ENCODE measurements around the gene RBM4B. TPM values are rescaled to one million over a fixed set of nuclear protein-coding genes. Genes with fewer than 3 reads are reported as not detected.

Gene RBM4B
- total RNA-seq, 1 experiment from 2014 or later, result 33.6 TPM

DNA sequence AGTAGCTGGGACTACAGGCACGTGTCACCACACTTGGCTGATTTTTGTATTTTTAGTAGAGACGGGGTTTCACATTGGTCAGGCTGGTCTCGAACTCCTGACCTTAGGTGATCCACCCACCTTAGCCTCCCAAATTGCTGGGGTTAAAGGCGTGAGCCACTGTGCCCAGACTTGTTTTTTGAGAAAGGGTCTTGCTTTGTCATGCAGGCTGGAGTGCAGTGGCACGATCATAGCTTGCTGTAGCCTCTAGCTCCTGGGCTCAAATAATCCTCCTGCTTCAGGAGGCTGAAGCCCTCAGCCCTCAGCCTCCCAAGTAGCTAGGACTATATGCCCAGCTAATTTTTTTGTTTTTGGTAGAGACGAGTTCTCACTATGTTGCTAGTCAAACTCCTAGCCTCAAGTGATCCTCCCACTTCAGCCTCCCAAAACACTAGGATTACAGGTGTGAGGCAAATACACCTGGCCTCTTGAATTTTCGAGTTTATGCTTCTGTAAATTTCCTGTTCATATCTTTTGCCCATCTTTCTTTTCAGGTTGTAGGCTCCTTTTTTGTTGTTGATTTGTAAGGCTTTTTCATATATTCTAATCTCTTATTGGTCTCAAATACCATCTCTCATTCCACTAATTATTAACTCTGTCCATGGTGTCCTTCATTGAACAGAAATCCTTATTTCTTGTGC, 3.4 kb upstream of the RBM4B start:
- H3K4me1 ChIP-seq (ENCODE audit: control insufficient read depth, insufficient read depth, low read length), result peaks cover 9% of the 10 kb centered on the region
- no peak overlapping the region for H3K4me3 ChIP-seq (ENCODE audit: low read depth in 2 of 2, low read length in 2 of 2)
- H3K9me3 ChIP-seq (ENCODE audit: control insufficient read depth, insufficient read depth, low read depth, low read length), result no peaks in the 10 kb centered on the region
- intact Hi-C loops (cut with micrococcal nuclease; ENCODE audit: unreplicated experiment) (no loop called here), in situ Hi-C loops (cut with HindIII; ENCODE audit: low pct_unique_long_range_greater_than_20kb, low sequenced_read_pairs) (no loop called here)
- DNase-seq (ENCODE audit: low read depth, low spot score) (no peak), ATAC-seq (no peak)
- H3K27ac ChIP-seq (ENCODE audit: low read length), result no peak overlapping the region
- H3K36me3 ChIP-seq (ENCODE audit: control insufficient read depth, insufficient read depth, low read length), result 0 out of 2 replicates have a peak, but pooled peaks cover 3% of the 10 kb centered on the region
- POLR2A ChIA-PET, result interaction anchor here (0.6 to 0.7 kb wide), 2 partner anchors 61 to 109 kb away, joined by 5 to 8 read pairs; no protein-coding TSS in a partner anchor
- no TSS peak for BruUV-seq (replicated peaks)
- CTCF ChIA-PET, result no interaction called here
- no peak for TF ChIP-seq POLR2AphosphoS5 (IDR thresholded peaks at IDR 0.05; ENCODE audit: low read depth, low read length)
- no peak for TF ChIP-seq REST (IDR thresholded peaks at IDR 0.05; ENCODE audit: insufficient read depth in 1 of 2, low read depth in 2 of 2, low read length in 1 of 2)
- no peak for TF ChIP-seq TCF7L2 (IDR thresholded peaks at IDR 0.05; ENCODE audit: low read depth, low read length)
- TF ChIP-seq SIN3A (IDR thresholded peaks at IDR 0.05; ENCODE audit: borderline replicate concordance, insufficient read depth, low read depth, low read length), result no peak
- no peaks in the 10 kb centered on the region for H3K27me3 ChIP-seq (ENCODE audit: control insufficient read depth, insufficient read depth, low read length)

GRCh38 chr11:66676931-66677598, 622 bp downstream of the RBM4B start:
- BruUV-seq (replicated peaks), result no TSS peak
- H3K27me3 ChIP-seq (ENCODE audit: control insufficient read depth, insufficient read depth, low read length), result no peaks in the 10 kb centered on the region
- ChIA-PET POLR2A (interaction anchor here (0.7 kb wide), 1 partner anchor 626 kb away, joined by 3 read pairs; no protein-coding TSS in a partner anchor), CTCF (interaction anchor here (0.6 to 2.1 kb wide), 4 partner anchors 14 to 238 kb away, joined by 3 to 8 read pairs (median 4); partner anchors contain the start of genes MRPL11 and RBM4)
- H3K27ac ChIP-seq (ENCODE audit: low read length), result peak overlapping the region; percentile 91
- H3K9me3 ChIP-seq (ENCODE audit: control insufficient read depth, insufficient read depth, low read depth, low read length), result no peaks in the 10 kb centered on the region
- peaks cover 5% of the 10 kb centered on the region; the same call in 1 of the 2 replicates for H3K36me3 ChIP-seq (ENCODE audit: control insufficient read depth, insufficient read depth, low read length)
- TF ChIP-seq, protein P1, sequence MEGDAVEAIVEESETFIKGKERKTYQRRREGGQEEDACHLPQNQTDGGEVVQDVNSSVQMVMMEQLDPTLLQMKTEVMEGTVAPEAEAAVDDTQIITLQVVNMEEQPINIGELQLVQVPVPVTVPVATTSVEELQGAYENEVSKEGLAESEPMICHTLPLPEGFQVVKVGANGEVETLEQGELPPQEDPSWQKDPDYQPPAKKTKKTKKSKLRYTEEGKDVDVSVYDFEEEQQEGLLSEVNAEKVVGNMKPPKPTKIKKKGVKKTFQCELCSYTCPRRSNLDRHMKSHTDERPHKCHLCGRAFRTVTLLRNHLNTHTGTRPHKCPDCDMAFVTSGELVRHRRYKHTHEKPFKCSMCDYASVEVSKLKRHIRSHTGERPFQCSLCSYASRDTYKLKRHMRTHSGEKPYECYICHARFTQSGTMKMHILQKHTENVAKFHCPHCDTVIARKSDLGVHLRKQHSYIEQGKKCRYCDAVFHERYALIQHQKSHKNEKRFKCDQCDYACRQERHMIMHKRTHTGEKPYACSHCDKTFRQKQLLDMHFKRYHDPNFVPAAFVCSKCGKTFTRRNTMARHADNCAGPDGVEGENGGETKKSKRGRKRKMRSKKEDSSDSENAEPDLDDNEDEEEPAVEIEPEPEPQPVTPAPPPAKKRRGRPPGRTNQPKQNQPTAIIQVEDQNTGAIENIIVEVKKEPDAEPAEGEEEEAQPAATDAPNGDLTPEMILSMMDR (IDR thresholded peaks at IDR 0.05), result no peak
- no peak for TF ChIP-seq TCF7L2 (IDR thresholded peaks at IDR 0.05; ENCODE audit: low read depth, low read length)
- TF ChIP-seq REST (IDR thresholded peaks at IDR 0.05; ENCODE audit: insufficient read depth in 1 of 2, low read depth in 2 of 2, low read length in 1 of 2), result no peak
- TF ChIP-seq POLR2AphosphoS5 (IDR thresholded peaks at IDR 0.05; ENCODE audit: low read depth, low read length), result no peak
- no peak for TF ChIP-seq SIN3A (IDR thresholded peaks at IDR 0.05; ENCODE audit: borderline replicate concordance, insufficient read depth, low read depth, low read length)
- H3K4me3 ChIP-seq (ENCODE audit: low read depth in 2 of 2, low read length in 2 of 2), result peak overlapping the region; percentile 64 to 92
- ATAC-seq, result no peak; the same call in 1 of the 2 replicates
- DNase-seq (ENCODE audit: low read depth, low spot score), result no peak
- peaks cover 20% of the 10 kb centered on the region for H3K4me1 ChIP-seq (ENCODE audit: control insufficient read depth, insufficient read depth, low read length)
- in situ Hi-C loops (cut with HindIII; ENCODE audit: low pct_unique_long_range_greater_than_20kb, low sequenced_read_pairs) (loop anchor here (5.0 kb wide), 1 partner anchor 55 kb away; no protein-coding TSS in a partner anchor), intact Hi-C loops (cut with micrococcal nuclease; ENCODE audit: unreplicated experiment) (loop anchor here (10.0 kb wide), 1 partner anchor 102 kb away; no protein-coding TSS in a partner anchor)
